Urothelium cell line (cell line): ENCODE data around the gene CILP.

ENCODE experiments used
- DNase-seq: peaks from one replicate; pipeline ENCODE4 v3.0.0; 2011; ENCODE audit warnings: low spot score, mixed read lengths
- FAIRE-seq: peaks from 2 replicates; lab custom pipeline; 2011; peaks lifted over from hg19 to GRCh38; lab: Jason Lieb, UNC

CILP gene

GRCh38 chr15:65164139-65164538 is 47.1 kb downstream of the CILP start:
- no peak for FAIRE-seq

DNA sequence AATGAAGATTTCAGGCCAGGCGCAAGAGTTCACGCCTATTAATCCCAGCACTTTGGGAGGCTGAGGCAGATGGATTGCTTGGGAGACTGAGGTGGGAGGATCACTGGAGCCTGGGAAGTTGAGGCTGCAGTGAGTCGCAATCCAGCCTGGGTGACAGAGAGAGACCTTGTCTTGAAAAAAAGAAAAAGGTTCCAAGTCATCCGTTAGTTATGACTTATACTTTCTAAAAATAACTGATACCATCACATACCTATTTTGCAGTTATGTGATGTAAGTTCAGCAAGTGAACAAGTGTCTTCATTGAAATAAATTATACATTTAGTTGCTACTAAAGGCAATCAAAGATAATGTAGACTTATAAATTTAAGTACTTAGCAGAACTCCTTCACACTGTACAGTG is 48.2 kb downstream of the CILP start:
- DNase-seq (no peak), FAIRE-seq (no peak)

More at GRCh38 chr15:65164139-65164538, 47.1 kb downstream of the CILP start:
- DNase-seq = no peak

DNA sequence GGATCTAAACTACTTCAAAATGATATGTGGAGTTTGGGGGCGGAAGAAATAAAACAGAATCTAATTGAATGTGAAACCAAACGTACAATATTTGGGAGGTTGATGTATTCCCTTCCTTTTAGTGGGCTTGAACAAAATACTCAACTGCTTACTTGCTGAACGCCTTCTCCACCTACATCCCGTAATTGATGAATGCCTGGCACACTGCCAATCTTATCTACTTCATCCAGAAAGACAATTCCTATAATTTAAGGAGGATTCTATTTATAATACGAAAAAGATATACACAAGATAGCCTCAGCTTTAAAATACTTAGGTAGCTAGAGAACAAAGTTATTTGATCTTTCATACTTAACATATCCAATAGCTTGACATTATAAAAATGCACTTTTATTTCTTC is 54.6 kb downstream of the CILP start:
- no peak for DNase-seq
- FAIRE-seq = no peak

DNA sequence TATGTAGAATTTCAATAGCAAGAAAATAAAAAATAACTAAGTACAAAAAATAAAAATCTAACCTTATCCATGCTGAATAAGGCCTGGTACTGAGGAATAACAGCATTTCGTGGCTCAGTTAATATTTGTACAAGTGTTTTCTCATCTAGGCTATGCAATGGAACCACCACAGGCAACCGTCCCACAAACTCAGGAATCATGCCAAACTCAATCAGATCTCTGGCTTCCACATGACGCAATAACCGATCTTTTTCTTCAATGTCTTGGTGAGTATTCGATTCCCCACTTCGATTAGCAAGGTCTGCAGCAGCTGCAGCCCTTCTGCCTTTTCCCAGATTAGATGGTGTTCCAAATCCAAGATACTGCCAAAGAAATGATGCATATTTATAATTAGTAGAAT is 56.6 kb downstream of the CILP start:
- FAIRE-seq = no peak

GRCh38 chr15:65147902-65148301 is 63.4 kb downstream of the CILP start:
- FAIRE-seq (no peak), DNase-seq (no peak)

More for the DNA sequence above, 56.6 kb downstream of the CILP start:
- DNase-seq = no peak

- DNase-seq (no peak), FAIRE-seq (no peak)
Observed at GRCh38 chr15:65146438-65146837, 64.8 kb downstream of the CILP start.
